Mammary epithelial cell (primary cell): ENCODE data around the gene CASR.

Experiments used
- CTCF ChIP-seq, 2 donors: IDR thresholded peaks in 1 of 2; conservative IDR thresholded peaks in 1 of 2; 2 replicates each; pipeline ENCODE4 v1.5.1; 2011 to 2012; ENCODE audit warnings: inconsistent platforms in 2 of 2, low read length in 2 of 2, mild to moderate bottlenecking in 2 of 2, control low read depth in 1 of 2, low read depth in 1 of 2; ENCODE audit not compliant: insufficient read depth in 1 of 2; ENCODE audit errors: extremely low read depth in 1 of 2
- EZH2 ChIP-seq: IDR thresholded peaks from 2 replicates; pipeline ENCODE4 v1.6.1; 2012; ENCODE audit warnings: low read length, inconsistent platforms, borderline replicate concordance

- no peak for TF ChIP-seq CTCF (conservative IDR thresholded peaks at IDR 0.05 in 1 of 2, IDR thresholded peaks at IDR 0.05 in 1 of 2; ENCODE audit: extremely low read depth in 1 of 2, insufficient read depth in 1 of 2, low read depth in 1 of 2, low read length in 2 of 2)
- no peak for TF ChIP-seq EZH2
These were observed 132.2 kb downstream of the CASR start for GRCh38 chr3:122315619-122316018.
